ENCODE data around the gene RDH8.

Gene RDH8

DNA sequence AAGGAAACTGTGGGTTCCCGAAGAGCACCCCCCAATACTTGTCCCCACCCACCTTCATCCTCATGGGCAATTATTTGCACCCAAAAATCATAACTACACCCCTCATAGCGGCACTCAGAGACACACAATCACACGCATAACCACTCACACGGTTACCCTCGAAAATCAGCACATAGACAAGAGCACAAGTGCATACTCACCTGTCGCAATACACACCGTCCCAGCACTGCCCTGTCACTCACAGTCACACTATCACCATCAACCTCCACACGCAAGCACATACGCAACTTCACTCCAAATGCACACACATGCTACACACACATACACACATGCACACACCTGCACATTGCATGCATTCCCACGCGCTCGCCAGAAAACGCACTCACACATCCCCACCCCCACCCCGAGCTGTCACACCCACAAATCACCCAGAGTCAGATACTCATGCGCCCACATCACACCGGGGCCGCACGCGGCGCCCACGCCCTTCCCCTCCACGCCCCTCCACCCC lies 3.5 kb upstream of the RDH8 start:
- TF ChIP-seq, protein P1, sequence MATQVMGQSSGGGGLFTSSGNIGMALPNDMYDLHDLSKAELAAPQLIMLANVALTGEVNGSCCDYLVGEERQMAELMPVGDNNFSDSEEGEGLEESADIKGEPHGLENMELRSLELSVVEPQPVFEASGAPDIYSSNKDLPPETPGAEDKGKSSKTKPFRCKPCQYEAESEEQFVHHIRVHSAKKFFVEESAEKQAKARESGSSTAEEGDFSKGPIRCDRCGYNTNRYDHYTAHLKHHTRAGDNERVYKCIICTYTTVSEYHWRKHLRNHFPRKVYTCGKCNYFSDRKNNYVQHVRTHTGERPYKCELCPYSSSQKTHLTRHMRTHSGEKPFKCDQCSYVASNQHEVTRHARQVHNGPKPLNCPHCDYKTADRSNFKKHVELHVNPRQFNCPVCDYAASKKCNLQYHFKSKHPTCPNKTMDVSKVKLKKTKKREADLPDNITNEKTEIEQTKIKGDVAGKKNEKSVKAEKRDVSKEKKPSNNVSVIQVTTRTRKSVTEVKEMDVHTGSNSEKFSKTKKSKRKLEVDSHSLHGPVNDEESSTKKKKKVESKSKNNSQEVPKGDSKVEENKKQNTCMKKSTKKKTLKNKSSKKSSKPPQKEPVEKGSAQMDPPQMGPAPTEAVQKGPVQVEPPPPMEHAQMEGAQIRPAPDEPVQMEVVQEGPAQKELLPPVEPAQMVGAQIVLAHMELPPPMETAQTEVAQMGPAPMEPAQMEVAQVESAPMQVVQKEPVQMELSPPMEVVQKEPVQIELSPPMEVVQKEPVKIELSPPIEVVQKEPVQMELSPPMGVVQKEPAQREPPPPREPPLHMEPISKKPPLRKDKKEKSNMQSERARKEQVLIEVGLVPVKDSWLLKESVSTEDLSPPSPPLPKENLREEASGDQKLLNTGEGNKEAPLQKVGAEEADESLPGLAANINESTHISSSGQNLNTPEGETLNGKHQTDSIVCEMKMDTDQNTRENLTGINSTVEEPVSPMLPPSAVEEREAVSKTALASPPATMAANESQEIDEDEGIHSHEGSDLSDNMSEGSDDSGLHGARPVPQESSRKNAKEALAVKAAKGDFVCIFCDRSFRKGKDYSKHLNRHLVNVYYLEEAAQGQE (IDR thresholded peaks at IDR 0.05; ENCODE audit: insufficient read depth in 1 of 2, low read depth in 2 of 2, low read length in 2 of 2) = no peak
- TF ChIP-seq FOXP2 (optimal IDR thresholded peaks at IDR 0.05; ENCODE audit: borderline replicate concordance, extremely low read depth, extremely low read length, insufficient read depth) = no peak

DNA sequence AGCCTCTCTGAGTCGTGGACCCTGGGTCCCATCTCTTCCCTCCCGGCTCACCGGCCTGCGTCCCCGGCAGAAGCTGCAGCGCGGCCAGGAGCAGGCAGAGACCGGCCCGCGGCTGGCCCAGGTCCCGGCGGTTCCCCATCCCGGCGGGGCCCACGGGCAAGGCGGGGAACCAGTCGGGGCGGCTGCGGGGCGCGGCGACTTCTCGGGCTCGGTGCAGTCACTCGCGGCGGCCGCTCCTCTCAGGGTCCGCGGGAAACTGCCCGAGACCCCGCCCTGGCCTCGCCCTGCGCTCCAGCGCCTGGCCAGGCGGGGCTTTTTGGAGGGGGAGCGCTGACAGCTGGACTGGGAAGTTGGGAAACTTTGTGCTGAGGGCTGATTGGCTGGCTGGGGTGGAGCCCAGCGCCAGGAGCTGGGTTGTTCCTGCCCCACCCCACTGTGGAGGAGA lies 3.0 kb upstream of the RDH8 start, which contains the start of gene COL5A3:
COL5A3 (minus strand) TSS at position 258 of the 445 bp plus-strand sequence; CDS start at position 139, 119 bp downstream.
- TF ChIP-seq, protein P1 (IDR thresholded peaks at IDR 0.05; ENCODE audit: insufficient read depth in 1 of 2, low read depth in 2 of 2, low read length in 2 of 2) = no peak; a peak in 1 of 4 replicates

DNA sequence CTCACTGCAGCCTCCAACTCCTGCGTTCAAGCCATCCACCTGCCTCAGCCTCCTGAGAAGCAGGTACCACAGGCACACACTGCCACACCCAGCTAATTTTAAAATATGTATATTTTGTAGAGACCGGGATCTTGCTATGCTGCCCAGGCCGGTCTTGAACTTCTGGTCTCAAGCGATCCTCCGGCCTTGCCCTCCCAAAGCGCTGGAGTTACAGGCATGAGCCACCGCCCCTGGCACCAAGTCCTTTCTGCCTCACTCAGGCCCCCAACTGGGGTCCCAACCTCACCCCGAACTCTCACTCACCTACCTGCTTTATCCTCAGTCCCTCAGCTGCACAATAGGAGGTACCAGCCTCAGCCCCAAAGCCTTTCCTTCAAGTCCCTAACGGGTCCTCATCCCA lies 2.3 kb upstream of the RDH8 start:
- TF ChIP-seq POLR2AphosphoS5 (IDR thresholded peaks at IDR 0.05; ENCODE audit: low read depth, low read length) (no peak), SIN3A (IDR thresholded peaks at IDR 0.05; ENCODE audit: borderline replicate concordance, insufficient read depth, low read length) (no peak), TAF1 (IDR thresholded peaks at IDR 0.05; ENCODE audit: borderline replicate concordance, insufficient read depth, low read length) (no peak), FOXP2 (optimal IDR thresholded peaks at IDR 0.05; ENCODE audit: borderline replicate concordance, extremely low read depth, extremely low read length, insufficient read depth) (no peak)
- TF ChIP-seq, protein P1 (IDR thresholded peaks at IDR 0.05; ENCODE audit: insufficient read depth in 1 of 2, low read depth in 2 of 2, low read length in 2 of 2) = no peak

DNA sequence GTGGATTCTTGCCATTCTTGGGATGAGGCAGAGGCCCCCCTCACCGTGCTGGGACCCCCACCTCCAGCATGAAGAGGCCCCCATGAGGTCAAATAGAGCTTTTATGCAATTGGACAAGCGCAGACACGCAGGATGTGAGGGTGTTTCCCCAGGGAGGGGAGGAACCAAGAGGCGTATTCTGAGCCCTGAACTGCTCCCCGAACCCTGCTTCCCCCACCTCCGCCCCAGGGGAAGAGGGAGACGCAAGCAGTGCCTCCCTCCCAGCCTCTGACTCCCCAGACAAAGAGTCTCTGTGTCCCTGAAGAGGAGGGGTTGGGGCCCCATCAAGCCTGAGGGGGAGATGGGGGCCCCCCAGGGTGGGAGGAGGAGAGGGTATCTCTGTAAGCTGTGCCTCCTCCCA lies 1.3 kb upstream of the RDH8 start:
- no peak for TF ChIP-seq TAF1 (IDR thresholded peaks at IDR 0.05; ENCODE audit: borderline replicate concordance, insufficient read depth, low read length)
- TF ChIP-seq SIN3A (IDR thresholded peaks at IDR 0.05; ENCODE audit: borderline replicate concordance, insufficient read depth, low read length) = no peak
- TF ChIP-seq FOXP2 (optimal IDR thresholded peaks at IDR 0.05; ENCODE audit: borderline replicate concordance, extremely low read depth, extremely low read length, insufficient read depth) = no peak
- TF ChIP-seq, protein P1 (IDR thresholded peaks at IDR 0.05; ENCODE audit: insufficient read depth in 1 of 2, low read depth in 2 of 2, low read length in 2 of 2) = no peak
- TF ChIP-seq POLR2AphosphoS5 (IDR thresholded peaks at IDR 0.05; ENCODE audit: low read depth, low read length) = no peak

DNA sequence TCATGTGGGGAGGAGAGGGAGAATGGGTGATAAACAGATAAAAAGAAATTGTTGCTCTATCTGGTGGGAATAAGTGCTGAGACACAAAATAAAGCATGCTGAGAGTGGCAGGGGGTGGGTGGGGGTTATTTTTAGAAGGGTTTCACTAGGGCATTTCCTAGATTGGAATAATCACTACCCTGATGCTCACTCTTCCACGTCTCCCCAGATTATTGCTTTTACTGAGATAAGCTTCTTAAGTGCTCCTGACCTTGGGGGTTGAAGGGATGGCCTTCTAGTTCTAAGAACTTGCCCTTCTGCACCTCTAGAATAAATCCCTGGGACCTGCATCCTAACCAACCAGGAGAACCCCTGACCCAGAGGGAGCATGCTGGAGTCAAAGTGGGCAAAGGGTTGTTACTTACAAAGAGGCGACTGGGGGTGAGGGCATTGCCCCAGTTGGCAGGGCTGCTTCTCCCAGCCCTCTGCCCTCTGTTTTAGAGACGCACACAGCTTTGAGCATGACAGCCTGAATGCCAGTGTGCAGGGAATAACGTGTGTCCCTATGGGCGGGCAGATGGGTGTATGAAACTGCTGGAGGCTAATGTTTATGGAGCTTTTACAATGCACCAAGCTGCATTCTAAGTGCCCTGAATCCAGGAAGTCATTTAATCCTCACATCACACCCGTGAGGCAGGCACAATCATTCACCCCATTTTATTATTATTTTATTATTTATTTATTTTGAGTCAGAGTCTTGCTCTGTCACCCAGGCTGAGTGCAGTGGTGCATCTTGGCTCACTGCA lies 743 bp downstream of the RDH8 start:
- TF ChIP-seq FOXP2 (optimal IDR thresholded peaks at IDR 0.05; ENCODE audit: borderline replicate concordance, extremely low read depth, extremely low read length, insufficient read depth) (no peak), POLR2AphosphoS5 (IDR thresholded peaks at IDR 0.05; ENCODE audit: low read depth, low read length) (no peak), SIN3A (IDR thresholded peaks at IDR 0.05; ENCODE audit: borderline replicate concordance, insufficient read depth, low read length) (no peak), TAF1 (IDR thresholded peaks at IDR 0.05; ENCODE audit: borderline replicate concordance, insufficient read depth, low read length) (no peak)
- TF ChIP-seq, protein P1 (IDR thresholded peaks at IDR 0.05; ENCODE audit: insufficient read depth in 1 of 2, low read depth in 2 of 2, low read length in 2 of 2) = no peak

Measured in PFSK-1 (cell line).